HG02763 (cell line): Measurements from ENCODE around the gene HSPG2.
"Not testable (repeated sequence)": the region's sequence is repeated elsewhere in the genome, so short reads cannot be mapped to it uniquely, and the experiment has no call there.

ENCODE experiments used
- ATAC-seq: cut with Tn5 transposase; IDR thresholded peaks from one replicate; pipeline ENCODE4 v1.9.1; 2021; ENCODE audit warnings: mild to moderate bottlenecking, moderate library complexity; ENCODE audit not compliant: unreplicated experiment

The HSPG2 gene

GRCh38 chr1:21830792-21831453, 106.2 kb downstream of the HSPG2 start:
- no peak for ATAC-seq

DNA sequence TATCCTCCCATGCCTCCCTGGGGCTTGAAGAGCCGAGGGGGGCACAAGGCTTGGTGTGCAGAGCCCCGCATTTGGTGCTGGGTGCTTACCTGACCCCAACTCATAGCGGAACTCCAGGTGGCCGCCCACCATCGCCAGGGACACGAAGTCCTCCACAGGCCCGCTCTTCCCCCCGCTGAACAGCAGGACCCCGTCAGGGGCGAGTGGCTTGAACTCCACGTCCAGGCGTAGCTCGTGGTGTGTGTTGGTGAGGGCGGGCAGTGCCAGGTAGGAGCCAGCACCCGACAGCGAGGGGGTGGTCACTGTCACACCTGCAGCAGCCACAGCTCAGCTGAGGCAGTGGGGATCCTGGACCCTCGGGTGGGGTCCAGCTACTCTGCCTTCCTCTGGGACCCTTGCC, 107.8 kb downstream of the HSPG2 start:
- ATAC-seq: no peak

GRCh38 chr1:21828506-21829210, 108.5 kb downstream of the HSPG2 start:
- ATAC-seq: no peak

DNA sequence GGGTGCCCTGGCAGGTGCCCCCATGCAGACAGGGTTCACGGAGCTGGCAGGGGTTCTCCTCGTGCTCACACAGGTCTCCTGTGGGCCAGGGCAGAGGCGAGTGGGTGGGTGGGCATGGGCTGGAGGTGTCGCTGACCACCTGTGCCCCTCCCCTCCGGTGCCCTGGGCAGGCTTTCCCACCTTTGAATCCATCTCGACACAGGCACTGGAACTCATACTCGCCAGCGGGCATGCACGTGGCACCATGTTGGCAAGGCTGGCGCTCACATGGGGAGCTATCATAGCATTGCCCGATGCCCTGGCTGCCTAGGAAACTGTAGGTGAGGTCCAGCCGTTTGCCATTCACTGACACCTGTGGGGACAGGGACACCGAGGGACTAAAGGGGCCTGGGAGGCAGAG, 109.0 kb downstream of the HSPG2 start:
- no peak for ATAC-seq

- no peak for ATAC-seq
Observed at GRCh38 chr1:21827141-21827679, 109.9 kb downstream of the HSPG2 start.

- not testable (repeated sequence) for ATAC-seq
Observed at GRCh38 chr1:21826694-21827093, 110.4 kb downstream of the HSPG2 start.

GRCh38 chr1:21825393-21825792, 111.7 kb downstream of the HSPG2 start:
- ATAC-seq: no peak

DNA sequence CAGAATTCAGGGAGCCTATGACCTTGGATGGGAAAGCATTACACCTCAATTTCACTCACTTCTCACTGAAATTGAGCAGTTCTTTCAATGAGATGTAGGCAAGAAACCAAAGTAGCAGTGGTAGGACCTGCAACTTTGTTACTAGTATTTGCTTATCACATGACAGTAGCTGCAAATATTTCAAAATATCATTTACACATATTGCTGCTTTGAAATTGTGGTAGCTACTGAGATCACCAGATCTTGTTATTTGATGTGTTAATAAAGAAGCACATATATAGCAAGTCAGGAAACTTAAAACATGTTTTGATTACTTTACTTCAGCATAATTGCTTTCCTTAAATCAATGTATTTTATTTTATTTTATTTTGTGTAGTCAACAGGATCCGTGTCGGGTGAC, 112.2 kb downstream of the HSPG2 start:
- no peak for ATAC-seq

- no peak for ATAC-seq
Observed at GRCh38 chr1:21823980-21824702, 113.0 kb downstream of the HSPG2 start.

GRCh38 chr1:21823206-21823979, 113.7 kb downstream of the HSPG2 start:
- no peak for ATAC-seq

- ATAC-seq: no peak
Observed at GRCh38 chr1:21822349-21822748, 114.8 kb downstream of the HSPG2 start.

GRCh38 chr1:21821385-21822019, 115.6 kb downstream of the HSPG2 start:
- ATAC-seq: no peak

DNA sequence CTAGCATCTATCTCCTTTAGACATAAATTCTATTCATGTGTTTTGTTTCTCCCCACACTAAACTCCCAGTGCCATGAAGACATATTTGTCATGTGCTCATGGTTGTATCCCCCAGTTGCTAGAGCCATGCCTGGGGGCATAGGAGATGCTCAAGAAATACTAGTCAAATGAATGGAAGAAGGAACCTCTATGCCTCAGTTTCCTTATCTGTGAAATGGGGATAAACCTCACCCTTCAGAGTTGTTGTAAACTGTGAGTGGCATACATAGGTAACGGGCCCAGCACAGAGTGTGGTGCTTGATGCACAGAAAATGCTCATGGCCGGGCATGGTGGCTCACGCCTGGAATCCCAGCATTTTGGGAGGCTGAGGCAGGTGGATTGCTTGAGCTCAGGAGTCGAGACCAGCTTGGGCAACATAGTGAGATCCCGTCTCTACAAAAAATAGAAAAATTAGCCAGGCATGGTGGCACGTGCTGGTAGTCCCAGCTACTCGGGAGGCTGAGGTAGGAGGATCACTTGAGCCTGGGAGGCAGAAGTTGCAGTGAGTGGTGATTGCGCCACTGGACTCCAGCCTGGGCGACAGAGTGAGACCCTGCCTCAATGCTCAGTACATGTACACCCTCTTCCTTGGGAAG, 116.4 kb downstream of the HSPG2 start:
- no peak for ATAC-seq

- no peak for ATAC-seq
Observed at GRCh38 chr1:21818656-21819055, 118.5 kb downstream of the HSPG2 start.

- ATAC-seq: no peak
Observed at GRCh38 chr1:21816602-21817302, 120.4 kb downstream of the HSPG2 start.

DNA sequence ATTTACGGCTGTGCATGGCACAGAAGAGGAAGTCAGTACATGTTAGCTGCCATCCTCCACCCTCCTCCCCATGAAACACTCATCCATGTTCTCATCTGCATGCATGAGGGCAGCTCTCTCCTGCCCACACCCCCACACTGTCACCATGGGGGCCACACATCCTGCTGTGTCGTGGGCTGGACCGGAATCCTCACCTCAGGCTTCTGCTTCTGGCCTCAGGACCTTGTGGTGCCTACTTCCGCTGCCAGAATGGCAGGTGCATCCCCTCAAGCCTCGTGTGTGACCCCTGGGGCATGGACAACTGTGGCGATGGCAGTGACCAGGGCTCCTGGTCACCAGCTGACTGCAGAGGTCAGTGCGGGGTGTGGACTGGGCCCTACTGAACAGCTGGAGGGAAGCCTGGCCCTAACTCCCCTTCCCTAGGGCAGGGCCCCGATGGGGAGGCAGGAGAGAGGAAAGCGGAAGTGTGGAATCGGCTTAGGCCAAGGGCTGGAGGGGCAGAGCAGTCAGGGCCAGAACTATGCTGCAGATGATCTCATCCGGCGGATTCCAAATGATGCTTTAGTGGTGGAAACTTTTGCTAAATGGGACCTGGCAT, 121.3 kb downstream of the HSPG2 start:
- no peak for ATAC-seq

DNA sequence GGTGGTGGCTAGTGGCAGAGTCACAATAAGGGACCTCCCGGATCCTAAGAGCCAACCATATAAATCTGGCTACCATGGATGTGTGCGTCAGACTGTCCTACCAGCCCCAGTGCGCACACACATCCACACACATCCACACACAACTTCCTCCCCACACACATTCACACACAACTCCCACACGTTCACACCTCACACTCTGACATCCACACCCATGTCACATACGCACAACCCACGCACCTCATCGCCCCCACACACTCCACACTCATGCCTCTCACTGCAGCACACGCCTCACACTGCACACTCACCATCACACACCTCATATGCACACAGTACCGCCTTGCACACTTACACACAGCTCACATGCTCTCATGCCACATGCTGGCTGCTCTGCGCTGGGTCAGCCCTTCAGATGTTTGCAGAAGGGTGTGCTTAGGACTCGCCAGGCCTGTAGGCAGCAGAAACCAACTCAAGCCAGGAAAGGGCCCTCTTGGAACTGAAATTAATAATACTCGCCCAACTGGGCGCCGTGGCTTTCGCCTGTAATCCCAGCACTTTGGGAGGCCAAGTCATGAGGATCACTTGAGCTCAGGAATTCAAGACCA, 122.0 kb downstream of the HSPG2 start:
- no peak for ATAC-seq

DNA sequence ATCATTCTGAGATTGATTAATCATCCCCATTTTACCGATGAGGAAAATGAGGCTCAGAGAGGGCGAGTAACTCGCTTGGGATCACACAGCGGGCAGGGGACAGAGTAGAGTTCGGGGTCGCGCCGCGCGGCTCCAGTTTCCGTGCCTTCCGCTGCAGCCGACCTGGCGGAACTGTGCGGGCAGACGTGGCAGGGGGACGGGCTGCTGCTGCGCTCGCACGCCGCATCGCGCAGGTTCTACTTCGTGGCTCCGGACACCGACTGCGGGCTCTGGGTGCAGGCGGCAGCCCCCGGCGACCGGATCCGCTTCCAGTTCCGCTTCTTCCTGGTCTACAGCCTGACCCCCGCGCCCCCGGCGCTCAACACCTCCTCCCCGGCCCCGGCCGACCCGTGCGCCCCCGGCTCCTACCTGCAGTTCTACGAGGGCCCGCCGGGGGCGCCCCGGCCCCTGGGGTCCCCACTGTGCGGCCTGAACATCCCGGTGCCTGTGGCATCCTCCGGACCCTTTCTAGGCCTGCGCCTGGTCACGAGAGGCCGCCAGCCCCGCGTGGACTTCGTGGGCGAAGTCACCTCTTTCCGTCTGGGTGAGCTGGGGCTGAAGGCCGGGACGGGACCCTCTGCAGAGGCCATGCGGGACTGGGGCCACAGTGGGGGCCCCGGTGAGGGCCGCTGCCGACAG, 122.7 kb downstream of the HSPG2 start:
- ATAC-seq: no peak
